GM12801 (cell line): ENCODE measurements around the gene ZCWPW1.

Source experiments
- CTCF ChIP-seq: IDR thresholded peaks from one replicate; pipeline ENCODE4 v1.5.1; 2011; ENCODE audit warnings: control low read depth; ENCODE audit not compliant: insufficient read length; ENCODE audit errors: extremely low read depth

ZCWPW1 gene

GRCh38 chr7:100398239-100398638 is 30.3 kb downstream of the ZCWPW1 start:
- no peak for TF ChIP-seq CTCF

- no peak for TF ChIP-seq CTCF
These were observed 31.0 kb downstream of the ZCWPW1 start for GRCh38 chr7:100397315-100398081.

GRCh38 chr7:100396421-100396982 is 32.0 kb downstream of the ZCWPW1 start:
- no peak for TF ChIP-seq CTCF

GRCh38 chr7:100394077-100394476 is 34.4 kb downstream of the ZCWPW1 start:
- no peak for TF ChIP-seq CTCF

- TF ChIP-seq CTCF: no peak
These were observed 35.1 kb downstream of the ZCWPW1 start for GRCh38 chr7:100393233-100393905.

- no peak for TF ChIP-seq CTCF
These were observed 38.1 kb downstream of the ZCWPW1 start for GRCh38 chr7:100390286-100391009.
